B cell (primary cell): ENCODE results near the gene FIGNL2. TPM values are rescaled to one million over a fixed set of nuclear protein-coding genes. Genes with fewer than 3 reads are reported as not detected.

Source experiments
- ATAC-seq: fragments of 200-7000 bp; cut with Tn5 transposase; one replicate; pipeline ENCODE4 v1.10.0; 2021; ENCODE audit warnings: low read depth, mild to moderate bottlenecking, moderate number of reproducible peaks, moderate library complexity
- CTCF ChIA-PET: fragments of 350-600 bp; sonication (Branson Sonifier 250); formaldehyde crosslinking; loops from one replicate; lab custom pipeline; 2021; ENCODE audit warnings: antibody characterized with exemption, inconsistent platforms; lab: Charles Lee
- POLR2A ChIA-PET: fragments of 350-600 bp; sonication (Branson Sonifier 250); formaldehyde crosslinking; loops from one replicate; lab custom pipeline; 2021; ENCODE audit warnings: antibody characterized with exemption; lab: Charles Lee
- DNase-seq: peaks from one replicate; pipeline ENCODE4 v3.0.0; 2013
- H2AFZ ChIP-seq: 2 replicates; pipeline ENCODE4 v1.6.1; 2012; ENCODE audit warnings: mild to moderate bottlenecking, low read depth, low read length; ENCODE audit not compliant: insufficient read depth, poor library complexity, severe bottlenecking
- H3K27ac ChIP-seq, 2 donors: 1 replicate in 1 of 2; 2 replicates in 1 of 2; pipeline ENCODE4 v1.5.1; 2012 to 2013; ENCODE audit warnings: low read length in 2 of 2, mild to moderate bottlenecking in 2 of 2, moderate library complexity in 1 of 2
- H3K27me3 ChIP-seq, 4 experiments: fragments of 200-600 bp in 1 of 4; sonication (generic) in 1 of 4; replicated peaks in 1 of 4; 1 replicate in 2 of 4; 2 replicates in 2 of 4; pipeline versions ENCODE4 v1.6.1 to v1.7.0; 2013 to 2016; ENCODE audit warnings: low read length in 3 of 4, mild to moderate bottlenecking in 2 of 4, mixed read lengths in 1 of 4, moderate library complexity in 1 of 4; ENCODE audit not compliant: insufficient read depth in 4 of 4, control insufficient read depth in 3 of 4; ENCODE audit errors: control extremely low read depth in 1 of 4
- H3K36me3 ChIP-seq, 2 experiments: replicated peaks in 1 of 2; 1 replicate in 1 of 2; 2 replicates in 1 of 2; pipeline versions ENCODE4 v1.6.1 to v1.7.1; 2013; ENCODE audit warnings: low read length in 1 of 2; ENCODE audit not compliant: insufficient read depth in 2 of 2, control insufficient read depth in 1 of 2; ENCODE audit errors: control extremely low read depth in 1 of 2, extremely low read depth in 1 of 2
- H3K4me1 ChIP-seq, 2 donors: fragments of 200-600 bp in 1 of 2; sonication (generic) in 1 of 2; 1 replicate in 1 of 2; 2 replicates in 1 of 2; pipeline versions ENCODE4 v1.5.1 to v1.6.1; 2013 to 2017; ENCODE audit warnings: low read length in 2 of 2; ENCODE audit not compliant: control insufficient read depth in 2 of 2, insufficient read depth in 2 of 2
- H3K4me2 ChIP-seq: replicated peaks from 2 replicates; pipeline ENCODE3; 2012; ENCODE audit warnings: mild to moderate bottlenecking, low read depth, low read length; ENCODE audit not compliant: poor library complexity, severe bottlenecking
- H3K4me3 ChIP-seq, 5 experiments: fragments of 200-600 bp in 1 of 5; sonication (generic) in 1 of 5; 1 replicate in 3 of 5; 2 replicates in 2 of 5; pipeline versions ENCODE4 v1.5.1 to v1.7.0; 2011 to 2016; ENCODE audit warnings: low read length in 4 of 5, mild to moderate bottlenecking in 4 of 5, low read depth in 2 of 5, control low read depth in 1 of 5, moderate library complexity in 1 of 5; ENCODE audit not compliant: insufficient read depth in 1 of 5; ENCODE audit errors: control extremely low read depth in 1 of 5, extremely low read depth in 1 of 5
- H3K79me2 ChIP-seq: fragments of 200-600 bp; sonication (generic); one replicate; pipeline ENCODE4 v1.6.0; 2016; ENCODE audit warnings: low read length; ENCODE audit not compliant: control insufficient read depth, insufficient read depth
- H3K9ac ChIP-seq: fragments of 200-600 bp; sonication (generic); 2 replicates; pipeline ENCODE4 v1.6.1; 2017; ENCODE audit warnings: mild to moderate bottlenecking, low read length, moderate library complexity
- H3K9me3 ChIP-seq, 3 donors: one replicate each; pipeline versions ENCODE4 v1.6.1 to v1.7.1; 2013; ENCODE audit warnings: low read length in 2 of 3; ENCODE audit not compliant: control insufficient read depth in 2 of 3, insufficient read depth in 1 of 3; ENCODE audit errors: control extremely low read depth in 1 of 3
- H4K20me1 ChIP-seq: 2 replicates; pipeline ENCODE4 v1.6.0; 2012; ENCODE audit warnings: mild to moderate bottlenecking, low read length; ENCODE audit not compliant: insufficient read depth, control insufficient read depth, poor library complexity, severe bottlenecking
- H3K27ac Mint-ChIP-seq: one replicate; pipeline ENCODE4 v1.8.0; 2021; ENCODE audit warnings: mixed read lengths
- H3K27me3 Mint-ChIP-seq: one replicate; pipeline ENCODE4 v1.8.0; 2021; ENCODE audit warnings: mixed read lengths
- H3K4me1 Mint-ChIP-seq: one replicate; pipeline ENCODE4 v1.8.0; 2021; ENCODE audit warnings: mixed read lengths
- H3K4me3 Mint-ChIP-seq: one replicate; pipeline ENCODE4 v1.8.0; 2021; ENCODE audit warnings: mixed read lengths
- H3K9me3 Mint-ChIP-seq: one replicate; pipeline ENCODE4 v1.8.0; 2022; ENCODE audit warnings: mixed read lengths; ENCODE audit not compliant: insufficient read depth
- EZH2 ChIP-seq: IDR thresholded peaks from 2 replicates; pipeline ENCODE4 v1.6.1; 2012; ENCODE audit warnings: borderline replicate concordance, low read depth, mild to moderate bottlenecking, moderate library complexity, low read length; ENCODE audit not compliant: insufficient read depth, poor library complexity, severe bottlenecking
- WGBS: methylation state at CpG from one replicate; pipeline ENCODE4 v1.1.5; 2013; ENCODE audit warnings: missing lambda C conversion rate; ENCODE audit not compliant: insufficient coverage; 5-methylcytosine and 5-hydroxymethylcytosine counted together
- intact Hi-C: fragments of 100-400 bp; cut with micrococcal nuclease; formaldehyde crosslinking; loops from one replicate; pipeline ENCODE4 v1.10.0; 2022
- polyA plus RNA-seq: library from polyadenylated mRNA; depleted of rRNA; stranded (reverse); fragments of >200 nt; gene quantifications from 2 replicates; pipeline ENCODE4 v1.2.3, GENCODE V29; 2012
- total RNA-seq, 2 donors: library from RNA; stranded (reverse); fragments of 120-200 nt in 1 of 2; gene quantifications; 1 replicate in 1 of 2; 2 replicates in 1 of 2; pipeline versions ENCODE4 v1.2.3 to v1.2.4, GENCODE V29; 2013 to 2022
- TF ChIP-seq, protein P1 (sequence below): fragments of 200-600 bp; IDR thresholded peaks from one replicate; pipeline ENCODE4 v1.8.0; 2022; ENCODE audit warnings: antibody characterized with exemption, mild to moderate bottlenecking

Gene FIGNL2
- total and polyA plus RNA-seq, 2 donors (not counting 1 experiment from before 2014, with no cell fraction given), result 0.16 to 0.79 TPM

DNA sequence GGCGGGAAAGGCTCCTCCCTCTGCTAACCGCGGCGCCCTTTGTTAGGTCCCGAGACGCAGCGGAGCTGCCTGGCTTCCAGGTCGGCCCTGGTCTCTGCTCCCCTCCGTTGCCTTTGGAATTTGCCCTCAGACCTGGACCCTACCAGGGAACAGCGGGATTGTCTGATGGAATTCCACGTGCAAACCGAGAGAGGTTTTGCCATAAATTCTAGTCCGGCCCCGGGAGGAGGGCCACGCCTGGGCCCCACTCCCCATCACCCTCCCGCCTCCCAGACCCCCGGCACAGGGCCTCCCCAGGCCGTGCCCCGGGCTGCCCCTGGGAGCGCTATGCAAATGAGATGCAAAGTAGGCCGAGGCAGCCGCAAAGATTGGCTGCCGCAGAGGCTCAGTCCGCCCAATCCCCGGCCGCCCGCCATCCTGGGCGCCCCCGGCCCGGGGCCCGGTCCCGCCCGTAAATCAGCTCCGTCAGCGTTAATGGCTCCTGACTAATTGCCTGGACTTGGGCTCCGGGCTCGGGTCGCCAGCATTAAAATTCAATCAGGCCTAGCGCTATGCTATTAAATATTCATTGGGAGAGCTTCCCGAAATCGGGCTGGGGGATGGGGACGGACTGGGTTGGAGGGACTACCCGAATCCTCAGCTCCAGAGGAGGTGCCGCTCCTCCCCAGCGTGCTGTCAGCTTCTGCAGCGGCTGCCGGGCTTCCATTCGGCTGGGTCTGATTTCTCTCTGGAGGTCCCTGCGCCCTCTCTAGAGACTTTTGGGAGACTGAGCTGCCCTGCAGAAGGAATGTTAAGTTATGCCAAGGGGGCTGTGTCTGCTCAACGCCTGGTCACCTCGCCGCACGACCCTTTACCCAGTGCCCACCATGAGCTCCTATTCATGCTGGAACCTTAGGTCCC lies 15.7 kb upstream of the FIGNL2 start:
- ChIA-PET POLR2A (no interaction called here), CTCF (interaction anchor here (2.4 kb wide), 1 partner anchor 11 kb away, joined by 10 read pairs; no protein-coding TSS in a partner anchor)
- Histone ChIP-seq H3K27me3 (peaks cover 0 to 64% (median 38%) of the 10 kb centered on the region in 4 experiments), H3K36me3 (no peaks in the 10 kb centered on the region), H3K79me2 (no peaks in the 10 kb centered on the region), H3K4me1 (peaks cover 23 to 31% of the 10 kb centered on the region in 2 donors), H4K20me1 (no peaks in the 10 kb centered on the region), H3K4me2 (peak overlapping the region; percentile 78), H3K9me3 (peaks cover 0 to 11% (median 0%) of the 10 kb centered on the region in 3 donors), H3K4me3 (peak overlapping the region in 4 of 5 experiments; percentile 17 to 41 (median 36)), H2AFZ (peak overlapping the region; percentile 49), H3K27ac (no peak overlapping the region), H3K9ac (peak overlapping the region; percentile 53)
- Mint-ChIP-seq H3K4me1 (peaks cover 22% of the 10 kb centered on the region), H3K27ac (no peak overlapping the region), H3K27me3 (peaks cover 68% of the 10 kb centered on the region), H3K9me3 (no peaks in the 10 kb centered on the region), H3K4me3 (peak overlapping the region; percentile 64)
- DNase-seq (no peak), ATAC-seq (peak; percentile 51)
- no peak for TF ChIP-seq EZH2
- TF ChIP-seq, protein P1, sequence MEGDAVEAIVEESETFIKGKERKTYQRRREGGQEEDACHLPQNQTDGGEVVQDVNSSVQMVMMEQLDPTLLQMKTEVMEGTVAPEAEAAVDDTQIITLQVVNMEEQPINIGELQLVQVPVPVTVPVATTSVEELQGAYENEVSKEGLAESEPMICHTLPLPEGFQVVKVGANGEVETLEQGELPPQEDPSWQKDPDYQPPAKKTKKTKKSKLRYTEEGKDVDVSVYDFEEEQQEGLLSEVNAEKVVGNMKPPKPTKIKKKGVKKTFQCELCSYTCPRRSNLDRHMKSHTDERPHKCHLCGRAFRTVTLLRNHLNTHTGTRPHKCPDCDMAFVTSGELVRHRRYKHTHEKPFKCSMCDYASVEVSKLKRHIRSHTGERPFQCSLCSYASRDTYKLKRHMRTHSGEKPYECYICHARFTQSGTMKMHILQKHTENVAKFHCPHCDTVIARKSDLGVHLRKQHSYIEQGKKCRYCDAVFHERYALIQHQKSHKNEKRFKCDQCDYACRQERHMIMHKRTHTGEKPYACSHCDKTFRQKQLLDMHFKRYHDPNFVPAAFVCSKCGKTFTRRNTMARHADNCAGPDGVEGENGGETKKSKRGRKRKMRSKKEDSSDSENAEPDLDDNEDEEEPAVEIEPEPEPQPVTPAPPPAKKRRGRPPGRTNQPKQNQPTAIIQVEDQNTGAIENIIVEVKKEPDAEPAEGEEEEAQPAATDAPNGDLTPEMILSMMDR, result no peak
- intact Hi-C loops, result no loop called here
- 14% methylated on average over 50 of the region's 53 CpGs for WGBS
